Activated naive CD8-positive, alpha-beta T cell (primary cell): ENCODE data around the gene RAB11FIP4.

Experiments used
- H3K27ac Mint-ChIP-seq: one replicate; pipeline ENCODE4 v1.8.0; 2021; ENCODE audit warnings: mixed read lengths
- H3K27me3 Mint-ChIP-seq: one replicate; pipeline ENCODE4 v1.8.0; 2021; ENCODE audit warnings: mixed read lengths
- H3K36me3 Mint-ChIP-seq: one replicate; pipeline ENCODE4 v1.8.0; 2021; ENCODE audit warnings: mixed read lengths
- H3K4me1 Mint-ChIP-seq: one replicate; pipeline ENCODE4 v1.8.0; 2021; ENCODE audit warnings: low read depth, mixed read lengths
- H3K4me3 Mint-ChIP-seq: one replicate; pipeline ENCODE4 v1.8.0; 2021; ENCODE audit warnings: mild to moderate bottlenecking, mixed read lengths
- H3K9me3 Mint-ChIP-seq: one replicate; pipeline ENCODE4 v1.8.0; 2021; ENCODE audit warnings: low read depth, mixed read lengths

RAB11FIP4 gene

DNA sequence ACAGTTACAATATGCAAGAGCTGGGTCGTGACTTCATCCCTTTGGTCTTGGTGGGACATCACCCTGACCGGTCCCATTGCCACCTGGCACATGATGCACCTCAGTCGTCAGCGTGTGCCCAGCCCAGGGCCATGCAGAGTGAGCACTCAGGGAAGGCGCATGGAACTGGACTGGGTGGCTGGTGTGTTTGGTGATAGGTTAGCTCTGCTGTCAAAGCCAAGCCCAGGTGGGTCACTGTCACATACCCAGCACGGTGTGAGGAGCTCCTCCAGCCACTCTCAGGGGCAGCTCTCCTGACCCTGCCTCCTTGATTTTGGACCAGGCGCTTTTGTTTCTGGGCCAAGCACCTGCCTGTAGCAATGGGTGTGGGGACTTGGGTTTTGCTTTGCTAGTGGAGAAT lies 180.9 kb downstream of the RAB11FIP4 start:
- no peaks in the 10 kb centered on the region for H3K9me3 Mint-ChIP-seq
- H3K27ac Mint-ChIP-seq = no peak overlapping the region
- no peaks in the 10 kb centered on the region for H3K36me3 Mint-ChIP-seq
- no peaks in the 10 kb centered on the region for H3K4me1 Mint-ChIP-seq
- no peaks in the 10 kb centered on the region for H3K27me3 Mint-ChIP-seq
- no peak overlapping the region for H3K4me3 Mint-ChIP-seq

DNA sequence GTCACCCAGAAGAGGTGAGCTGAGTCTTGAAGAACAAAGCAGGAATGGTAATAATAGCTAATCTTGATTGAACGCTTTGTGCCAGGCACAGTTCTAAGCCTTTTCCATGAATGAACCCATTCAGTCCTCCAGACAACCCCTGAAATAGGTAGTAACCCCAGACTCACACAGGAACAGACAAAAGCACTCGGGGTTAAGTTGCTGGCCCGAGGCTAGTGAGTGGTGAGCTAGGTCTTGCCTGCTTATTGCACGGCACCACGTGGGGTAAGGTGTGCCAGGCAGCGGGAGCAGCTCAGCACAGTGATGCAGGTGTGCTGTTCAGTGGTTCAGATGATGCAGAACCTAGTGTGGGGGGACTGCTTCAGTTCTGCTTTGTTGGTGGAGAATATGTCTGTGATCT lies 181.6 kb downstream of the RAB11FIP4 start:
- no peaks in the 10 kb centered on the region for H3K36me3 Mint-ChIP-seq
- H3K4me3 Mint-ChIP-seq = no peak overlapping the region
- no peaks in the 10 kb centered on the region for H3K27me3 Mint-ChIP-seq
- H3K9me3 Mint-ChIP-seq = no peaks in the 10 kb centered on the region
- H3K27ac Mint-ChIP-seq = no peak overlapping the region
- H3K4me1 Mint-ChIP-seq = no peaks in the 10 kb centered on the region

- Mint-ChIP-seq H3K36me3 (no peaks in the 10 kb centered on the region), H3K27ac (no peak overlapping the region), H3K9me3 (no peaks in the 10 kb centered on the region), H3K27me3 (no peaks in the 10 kb centered on the region), H3K4me1 (no peaks in the 10 kb centered on the region), H3K4me3 (no peak overlapping the region)
Observed at GRCh38 chr17:31573861-31574260, 182.4 kb downstream of the RAB11FIP4 start.

DNA sequence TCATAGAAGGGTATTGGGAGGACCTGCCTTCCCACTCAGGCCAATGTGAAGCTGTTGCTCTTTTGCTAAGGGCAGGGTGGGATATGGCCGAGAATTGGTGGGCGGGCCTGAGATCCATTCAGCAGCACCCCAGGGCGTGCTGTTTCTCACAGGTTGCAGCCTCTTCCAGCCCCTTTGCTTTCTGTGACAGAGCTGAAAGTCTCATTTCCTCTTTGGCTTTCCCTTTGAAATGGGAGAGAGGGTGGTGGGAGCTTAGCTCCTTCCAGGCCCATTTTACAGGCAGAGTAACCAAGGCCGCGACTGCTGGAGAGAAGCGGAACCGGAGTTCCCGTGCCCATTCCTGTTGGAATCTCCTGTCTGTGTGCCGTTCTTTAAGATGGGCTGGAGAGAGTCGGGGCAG lies 183.0 kb downstream of the RAB11FIP4 start:
- H3K9me3 Mint-ChIP-seq = no peaks in the 10 kb centered on the region
- H3K4me1 Mint-ChIP-seq = no peaks in the 10 kb centered on the region
- H3K36me3 Mint-ChIP-seq = no peaks in the 10 kb centered on the region
- no peaks in the 10 kb centered on the region for H3K27me3 Mint-ChIP-seq
- no peak overlapping the region for H3K4me3 Mint-ChIP-seq
- H3K27ac Mint-ChIP-seq = no peak overlapping the region

- no peaks in the 10 kb centered on the region for H3K9me3 Mint-ChIP-seq
- H3K36me3 Mint-ChIP-seq = no peaks in the 10 kb centered on the region
- H3K27me3 Mint-ChIP-seq = no peaks in the 10 kb centered on the region
- H3K4me3 Mint-ChIP-seq = no peak overlapping the region
- H3K4me1 Mint-ChIP-seq = no peaks in the 10 kb centered on the region
- H3K27ac Mint-ChIP-seq = no peak overlapping the region
Observed at GRCh38 chr17:31575043-31575442, 183.6 kb downstream of the RAB11FIP4 start.

DNA sequence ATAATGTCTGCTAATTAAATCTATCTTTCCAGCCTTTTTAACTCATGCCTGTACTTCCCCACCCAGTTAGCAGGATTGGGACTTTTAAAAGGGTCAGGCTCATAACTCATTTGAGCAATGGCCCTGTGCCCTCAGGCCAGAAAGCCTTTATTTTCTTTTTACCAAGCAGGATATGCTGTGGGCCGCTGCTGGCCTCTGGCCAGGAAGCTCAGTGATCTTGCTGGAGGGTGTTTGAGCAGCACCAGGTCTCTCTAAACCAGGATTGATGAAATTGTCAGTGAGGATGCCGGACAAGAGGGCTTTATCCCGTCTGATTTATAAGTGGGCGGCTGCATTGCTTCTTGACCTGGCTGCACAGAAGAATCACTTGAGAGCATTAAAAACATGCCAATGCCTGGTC lies 187.8 kb downstream of the RAB11FIP4 start:
- H3K27me3 Mint-ChIP-seq = no peaks in the 10 kb centered on the region
- no peaks in the 10 kb centered on the region for H3K4me1 Mint-ChIP-seq
- H3K36me3 Mint-ChIP-seq = peaks cover 3% of the 10 kb centered on the region
- no peak overlapping the region for H3K4me3 Mint-ChIP-seq
- H3K27ac Mint-ChIP-seq = no peak overlapping the region
- H3K9me3 Mint-ChIP-seq = no peaks in the 10 kb centered on the region

GRCh38 chr17:31580316-31580705 lies 188.8 kb downstream of the RAB11FIP4 start:
- no peaks in the 10 kb centered on the region for H3K4me1 Mint-ChIP-seq
- H3K27ac Mint-ChIP-seq = no peak overlapping the region
- peaks cover 3% of the 10 kb centered on the region for H3K36me3 Mint-ChIP-seq
- H3K27me3 Mint-ChIP-seq = no peaks in the 10 kb centered on the region
- no peak overlapping the region for H3K4me3 Mint-ChIP-seq
- H3K9me3 Mint-ChIP-seq = no peaks in the 10 kb centered on the region

DNA sequence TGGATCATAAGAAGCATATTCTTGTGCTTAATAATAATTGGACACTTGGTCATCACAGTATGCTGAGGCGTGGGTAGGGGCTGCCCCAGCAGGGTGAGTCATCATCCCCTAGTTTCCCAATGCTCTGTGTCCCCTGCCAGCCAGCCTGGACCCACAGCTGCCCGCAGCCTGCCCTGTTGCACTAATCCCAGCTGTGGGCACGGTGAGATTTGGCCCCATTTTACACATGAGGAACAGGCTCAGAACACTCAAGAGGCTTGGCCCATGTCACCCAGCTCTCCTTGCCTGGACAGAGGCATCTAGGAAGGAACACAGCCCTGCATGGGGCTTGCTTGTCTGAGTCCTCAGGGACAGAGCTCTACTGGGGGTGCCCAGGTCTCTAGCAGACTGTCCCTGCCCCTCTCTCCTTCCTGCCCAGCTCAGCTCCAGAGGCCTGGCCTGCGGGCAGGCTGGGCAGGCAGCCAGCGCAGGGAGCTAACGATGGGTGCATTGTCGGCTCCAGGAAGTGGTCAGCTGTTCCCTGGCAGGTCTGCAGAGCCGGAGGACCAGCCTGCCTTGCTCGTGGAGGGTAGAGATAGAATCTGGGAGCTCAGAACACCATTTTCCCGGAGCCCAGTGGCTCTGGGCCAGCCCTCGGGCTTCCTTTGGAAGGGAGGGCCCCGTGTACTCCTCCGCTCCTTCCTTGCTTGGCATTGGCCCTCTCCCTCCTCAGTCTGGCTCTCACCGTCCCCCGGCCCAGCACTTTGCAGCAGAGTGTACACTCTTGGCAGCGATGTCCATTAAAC lies 189.4 kb downstream of the RAB11FIP4 start:
- Mint-ChIP-seq H3K27me3 (no peaks in the 10 kb centered on the region), H3K4me3 (no peak overlapping the region), H3K27ac (no peak overlapping the region), H3K4me1 (no peaks in the 10 kb centered on the region), H3K9me3 (no peaks in the 10 kb centered on the region), H3K36me3 (peaks cover 3% of the 10 kb centered on the region)

GRCh38 chr17:31581491-31581890 lies 190.0 kb downstream of the RAB11FIP4 start:
- Mint-ChIP-seq H3K9me3 (no peaks in the 10 kb centered on the region), H3K36me3 (peaks cover 3% of the 10 kb centered on the region), H3K27ac (no peak overlapping the region), H3K27me3 (no peaks in the 10 kb centered on the region), H3K4me3 (no peak overlapping the region), H3K4me1 (no peaks in the 10 kb centered on the region)

DNA sequence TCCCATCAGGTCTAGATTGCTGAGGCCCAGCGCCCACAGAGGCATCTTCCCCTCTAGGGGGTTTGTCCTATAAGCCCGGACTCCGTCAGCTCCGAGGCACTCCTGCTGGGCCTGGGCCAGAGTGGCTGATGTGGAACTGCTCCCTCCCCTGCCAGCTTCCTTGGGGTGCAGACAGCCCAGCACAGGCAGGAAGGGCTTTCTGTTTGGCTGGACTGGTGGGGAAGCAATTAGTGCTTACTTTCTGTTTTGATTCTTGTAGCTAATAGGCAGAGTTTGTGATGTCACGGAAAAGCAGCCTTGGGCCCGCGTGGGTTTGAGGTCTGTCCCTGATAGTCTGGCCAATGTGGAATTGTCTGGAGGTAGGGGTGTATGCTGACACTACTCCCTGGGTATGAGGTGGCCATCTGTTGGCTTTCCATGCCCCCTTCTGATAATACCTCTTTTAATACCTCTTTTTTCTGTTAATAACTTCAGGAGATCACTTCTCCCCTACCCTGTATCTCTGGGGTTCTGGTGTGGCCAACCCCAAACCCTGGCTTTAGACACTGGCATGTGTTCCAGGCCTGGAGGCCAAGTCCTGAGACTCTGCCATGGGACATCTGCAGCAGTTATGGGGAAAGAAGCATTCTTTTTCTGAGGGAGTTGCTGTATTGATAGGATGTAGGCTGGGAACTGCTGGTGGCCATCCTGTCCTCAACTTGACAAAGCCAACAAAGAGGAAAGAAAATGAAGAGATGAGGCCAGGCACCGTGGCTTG lies 190.9 kb downstream of the RAB11FIP4 start:
- Mint-ChIP-seq H3K27ac (no peak overlapping the region), H3K27me3 (no peaks in the 10 kb centered on the region), H3K4me3 (no peak overlapping the region), H3K4me1 (no peaks in the 10 kb centered on the region), H3K36me3 (peaks cover 3% of the 10 kb centered on the region), H3K9me3 (no peaks in the 10 kb centered on the region)

GRCh38 chr17:31583772-31584356 lies 192.4 kb downstream of the RAB11FIP4 start:
- Mint-ChIP-seq H3K36me3 (peaks cover 3% of the 10 kb centered on the region), H3K9me3 (no peaks in the 10 kb centered on the region), H3K27ac (no peak overlapping the region), H3K4me3 (no peak overlapping the region), H3K4me1 (no peaks in the 10 kb centered on the region), H3K27me3 (no peaks in the 10 kb centered on the region)

- Mint-ChIP-seq H3K27me3 (no peaks in the 10 kb centered on the region), H3K4me3 (no peak overlapping the region), H3K27ac (no peak overlapping the region), H3K4me1 (no peaks in the 10 kb centered on the region), H3K9me3 (no peaks in the 10 kb centered on the region), H3K36me3 (peaks cover 3% of the 10 kb centered on the region)
Observed at GRCh38 chr17:31584438-31585279, 193.2 kb downstream of the RAB11FIP4 start.

DNA sequence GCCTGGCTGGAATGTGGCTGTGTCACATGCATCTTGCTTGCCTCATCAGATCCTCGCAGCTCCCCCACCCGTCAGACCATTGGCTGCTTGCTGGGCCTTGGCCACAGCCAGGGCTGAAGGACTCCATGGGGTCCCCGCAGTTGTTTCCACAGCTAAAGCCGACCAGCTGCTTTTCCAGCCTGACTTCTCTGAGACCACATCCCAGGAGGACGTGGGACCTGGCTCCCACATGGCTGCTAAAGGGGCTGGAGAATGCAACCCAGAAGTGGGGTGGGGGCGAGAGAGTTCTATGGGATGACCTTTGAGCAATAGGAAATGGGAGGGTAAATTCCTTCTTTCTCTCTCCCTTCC lies 193.8 kb downstream of the RAB11FIP4 start:
- no peaks in the 10 kb centered on the region for H3K27me3 Mint-ChIP-seq
- no peaks in the 10 kb centered on the region for H3K9me3 Mint-ChIP-seq
- H3K4me1 Mint-ChIP-seq = no peaks in the 10 kb centered on the region
- peaks cover 3% of the 10 kb centered on the region for H3K36me3 Mint-ChIP-seq
- H3K27ac Mint-ChIP-seq = no peak overlapping the region
- no peak overlapping the region for H3K4me3 Mint-ChIP-seq

DNA sequence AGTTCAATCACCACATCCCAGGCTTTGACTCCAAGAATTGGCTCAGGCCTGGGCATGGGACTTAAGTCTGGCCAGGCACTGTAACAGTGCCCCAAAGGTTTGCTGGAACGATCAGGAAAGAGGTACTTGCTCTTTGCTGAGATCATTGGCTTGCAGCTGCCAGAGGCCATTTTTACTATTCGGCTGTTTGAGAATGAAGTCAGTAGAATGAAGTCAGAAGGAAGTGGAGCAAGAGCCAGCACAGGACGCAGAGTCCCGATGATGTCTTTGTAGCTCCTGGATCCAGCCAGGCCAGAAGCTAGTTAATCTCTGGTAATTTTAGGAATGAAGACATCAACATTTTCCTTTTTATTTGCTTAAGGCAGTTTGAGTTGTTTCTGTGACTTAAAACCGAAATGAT lies 195.5 kb downstream of the RAB11FIP4 start:
- Mint-ChIP-seq H3K9me3 (no peaks in the 10 kb centered on the region), H3K4me3 (no peak overlapping the region), H3K4me1 (no peaks in the 10 kb centered on the region), H3K27me3 (no peaks in the 10 kb centered on the region), H3K27ac (no peak overlapping the region), H3K36me3 (peaks cover 3% of the 10 kb centered on the region)

DNA sequence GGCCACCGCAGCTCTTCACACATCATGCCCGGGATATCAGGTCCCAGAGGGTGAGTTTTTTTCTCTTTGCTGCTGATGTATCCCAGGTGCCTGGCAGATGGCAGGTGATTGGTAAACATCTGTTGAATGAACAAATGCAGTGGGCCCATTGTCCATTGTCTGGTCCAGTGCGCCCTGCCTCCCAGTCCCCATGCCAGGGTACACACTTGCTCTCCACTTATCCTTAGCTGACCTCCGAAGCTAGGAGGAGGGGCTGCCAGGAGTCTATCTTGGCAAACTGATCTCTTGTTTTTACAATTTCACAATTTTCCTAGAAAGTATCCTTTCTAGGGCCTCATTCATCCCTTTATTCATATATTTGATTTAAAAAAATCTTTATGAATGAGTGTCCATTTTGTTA lies 196.0 kb downstream of the RAB11FIP4 start:
- Mint-ChIP-seq H3K27me3 (no peaks in the 10 kb centered on the region), H3K4me1 (no peaks in the 10 kb centered on the region), H3K27ac (no peak overlapping the region), H3K9me3 (no peaks in the 10 kb centered on the region), H3K4me3 (no peak overlapping the region), H3K36me3 (peaks cover 2% of the 10 kb centered on the region)
